HG03460 (cell line): ENCODE data around the gene MTHFD2.
"Not testable (repeated sequence)": the region's sequence is repeated elsewhere in the genome, so short reads cannot be mapped to it uniquely, and the experiment has no call there.

ENCODE experiments used
- ATAC-seq: cut with Tn5 transposase; IDR thresholded peaks from one replicate; pipeline ENCODE4 v1.9.1; 2021; ENCODE audit not compliant: unreplicated experiment

Gene MTHFD2

GRCh38 chr2:74194799-74195198 lies 3.6 kb upstream of the MTHFD2 start:
- no peak for ATAC-seq

- ATAC-seq: no peak
Measured at GRCh38 chr2:74197049-74197448, 1.4 kb upstream of the MTHFD2 start.

- ATAC-seq: no peak
Measured at GRCh38 chr2:74198023-74198460, 373 bp upstream of the MTHFD2 start.

GRCh38 chr2:74199275-74199701 lies 873 bp downstream of the MTHFD2 start:
- no peak for ATAC-seq

- no peak for ATAC-seq
Measured at GRCh38 chr2:74199871-74200305, 1.5 kb downstream of the MTHFD2 start.

GRCh38 chr2:74201196-74201595 lies 2.8 kb downstream of the MTHFD2 start:
- no peak for ATAC-seq

- no peak for ATAC-seq
Measured at GRCh38 chr2:74201596-74201995, 3.2 kb downstream of the MTHFD2 start.

- no peak for ATAC-seq
Measured at GRCh38 chr2:74204436-74204835, 6.0 kb downstream of the MTHFD2 start.

GRCh38 chr2:74205113-74205512 lies 6.7 kb downstream of the MTHFD2 start:
- ATAC-seq: no peak

- no peak for ATAC-seq
Measured at GRCh38 chr2:74205596-74205995, 7.2 kb downstream of the MTHFD2 start.

- ATAC-seq: peak; percentile 88
Measured at GRCh38 chr2:74206180-74206688, 7.8 kb downstream of the MTHFD2 start.

- no peak for ATAC-seq
Measured at GRCh38 chr2:74212702-74213410, 14.4 kb downstream of the MTHFD2 start.

GRCh38 chr2:74215771-74216170 lies 17.4 kb downstream of the MTHFD2 start:
- ATAC-seq: not testable (repeated sequence)

- ATAC-seq: no peak
Measured at GRCh38 chr2:74216642-74217041, 18.2 kb downstream of the MTHFD2 start.

- ATAC-seq: no peak
Measured at GRCh38 chr2:74219846-74220486, 21.6 kb downstream of the MTHFD2 start.

GRCh38 chr2:74221091-74221490 lies 22.7 kb downstream of the MTHFD2 start:
- ATAC-seq: no peak

- ATAC-seq: no peak
Measured at GRCh38 chr2:74221604-74222299, 23.3 kb downstream of the MTHFD2 start.

GRCh38 chr2:74222300-74222650 lies 23.9 kb downstream of the MTHFD2 start:
- no peak for ATAC-seq

GRCh38 chr2:74223941-74224770 lies 25.7 kb downstream of the MTHFD2 start:
- no peak for ATAC-seq

GRCh38 chr2:74225698-74226459 lies 27.5 kb downstream of the MTHFD2 start:
- ATAC-seq: no peak
